Breast epithelium (tissue), 4 donors: ENCODE data around the gene HNRNPA3. TPM values are rescaled to one million over a fixed set of nuclear protein-coding genes. Genes with fewer than 3 reads are reported as not detected.

ENCODE experiments used
- DNase-seq, 2 donors: peaks; one replicate each; pipeline ENCODE4 v3.0.0-alpha.2; 2019; ENCODE audit warnings: low spot score in 2 of 2
- H3K27ac ChIP-seq, 2 donors: fragments of 200-600 bp; sonication (generic) in 1 of 2; one replicate each; pipeline ENCODE4 v1.5.1; 2016 to 2019; ENCODE audit warnings: mild to moderate bottlenecking in 1 of 2
- H3K27me3 ChIP-seq, 2 donors: fragments of 200-600 bp; sonication (generic) in 1 of 2; one replicate each; pipeline versions ENCODE4 v1.5.1 to v1.6.0; 2017 to 2019; ENCODE audit warnings: control low read depth in 1 of 2, mild to moderate bottlenecking in 1 of 2
- H3K36me3 ChIP-seq: fragments of 200-600 bp; one replicate; pipeline ENCODE4 v1.5.1; 2019
- H3K4me1 ChIP-seq, 2 donors: fragments of 200-600 bp; sonication (generic); one replicate each; pipeline ENCODE4 v1.5.1; 2016 to 2019; ENCODE audit warnings: control low read depth in 1 of 2
- H3K4me3 ChIP-seq, 3 donors: fragments of 200-600 bp; sonication (generic); 1 replicate in 2 of 3; 2 replicates in 1 of 3; pipeline ENCODE4 v1.5.1; 2016 to 2019; ENCODE audit warnings: mild to moderate bottlenecking in 3 of 3, moderate library complexity in 2 of 3
- H3K9me3 ChIP-seq, 2 donors: fragments of 200-600 bp; sonication (generic) in 1 of 2; one replicate each; pipeline ENCODE4 v1.5.1; 2016 to 2019; ENCODE audit warnings: control low read depth in 1 of 2
- POLR2A ChIP-seq: fragments of 450-650 bp; IDR thresholded peaks from one replicate; pipeline ENCODE4 v1.6.1; 2016; ENCODE audit warnings: antibody characterized with exemption, mild to moderate bottlenecking, moderate library complexity
- POLR2AphosphoS5 ChIP-seq, 3 donors: sonication (generic); formaldehyde crosslinking; IDR thresholded peaks; one replicate each; pipeline ENCODE4 v1.6.1; 2017; ENCODE audit warnings: antibody characterized with exemption in 3 of 3
- intact Hi-C: fragments of 100-400 bp; cut with DNase I; formaldehyde crosslinking; loops from one replicate; pipeline ENCODE4 v1.15.1; 2023; ENCODE audit warnings: low total_unique reads
- total RNA-seq, 3 donors: library from RNA; depleted of rRNA; stranded (reverse); fragments of >200 nt; gene quantifications; one replicate each; pipeline ENCODE4 v1.1.0, GENCODE V29; 2016
- TF ChIP-seq, protein P1 (sequence below), 3 donors: fragments of 450-650 bp; IDR thresholded peaks; one replicate each; pipeline ENCODE4 v1.5.1; 2016 to 2017; ENCODE audit warnings: antibody characterized with exemption in 3 of 3, mild to moderate bottlenecking in 3 of 3, moderate library complexity in 3 of 3

The HNRNPA3 gene
- total RNA-seq, 3 donors from 2014 or later = 60.6 to 100.0 (median 95.9) TPM

DNA sequence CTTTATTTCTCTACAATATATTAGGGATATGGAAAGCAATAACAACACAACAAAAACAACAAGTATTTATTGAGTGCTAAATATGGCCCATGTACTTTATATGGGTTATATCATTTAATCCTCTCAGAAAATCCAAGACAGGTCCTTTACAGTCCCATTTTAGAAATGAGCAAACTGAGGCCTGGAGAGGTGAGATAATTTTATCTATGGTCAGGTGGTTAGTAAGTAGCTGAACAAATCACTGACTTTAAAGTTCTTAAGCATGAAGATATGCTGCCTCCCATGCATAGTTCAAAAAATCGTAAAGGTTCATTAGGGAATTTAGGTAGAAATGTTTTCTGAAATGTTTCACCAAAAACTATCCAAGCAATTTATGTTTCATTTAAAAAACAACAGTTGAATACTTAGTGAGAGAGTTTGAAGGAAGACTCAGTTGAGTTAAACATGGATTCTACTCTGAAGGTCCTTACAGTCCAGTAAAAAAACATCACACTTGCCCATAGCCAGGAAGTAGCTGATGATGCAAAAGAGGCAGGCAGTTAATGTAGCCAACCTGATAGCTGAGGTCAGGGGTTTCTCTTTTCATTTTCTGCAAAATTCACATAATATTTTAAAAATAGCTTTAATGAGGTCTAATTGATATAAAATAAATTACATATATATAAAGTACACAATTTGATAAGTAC lies 59.5 kb downstream of the HNRNPA3 start:
- TF ChIP-seq POLR2A = no peak
- no peak for TF ChIP-seq POLR2AphosphoS5 (IDR thresholded peaks at IDR 0.05)
- TF ChIP-seq, protein P1, sequence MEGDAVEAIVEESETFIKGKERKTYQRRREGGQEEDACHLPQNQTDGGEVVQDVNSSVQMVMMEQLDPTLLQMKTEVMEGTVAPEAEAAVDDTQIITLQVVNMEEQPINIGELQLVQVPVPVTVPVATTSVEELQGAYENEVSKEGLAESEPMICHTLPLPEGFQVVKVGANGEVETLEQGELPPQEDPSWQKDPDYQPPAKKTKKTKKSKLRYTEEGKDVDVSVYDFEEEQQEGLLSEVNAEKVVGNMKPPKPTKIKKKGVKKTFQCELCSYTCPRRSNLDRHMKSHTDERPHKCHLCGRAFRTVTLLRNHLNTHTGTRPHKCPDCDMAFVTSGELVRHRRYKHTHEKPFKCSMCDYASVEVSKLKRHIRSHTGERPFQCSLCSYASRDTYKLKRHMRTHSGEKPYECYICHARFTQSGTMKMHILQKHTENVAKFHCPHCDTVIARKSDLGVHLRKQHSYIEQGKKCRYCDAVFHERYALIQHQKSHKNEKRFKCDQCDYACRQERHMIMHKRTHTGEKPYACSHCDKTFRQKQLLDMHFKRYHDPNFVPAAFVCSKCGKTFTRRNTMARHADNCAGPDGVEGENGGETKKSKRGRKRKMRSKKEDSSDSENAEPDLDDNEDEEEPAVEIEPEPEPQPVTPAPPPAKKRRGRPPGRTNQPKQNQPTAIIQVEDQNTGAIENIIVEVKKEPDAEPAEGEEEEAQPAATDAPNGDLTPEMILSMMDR (IDR thresholded peaks at IDR 0.05) = no peak
- H3K9me3 ChIP-seq = no peaks in the 10 kb centered on the region
- H3K4me3 ChIP-seq = no peak overlapping the region
- intact Hi-C loops = no loop called here
- DNase-seq = no peak
- H3K27ac ChIP-seq = no peak overlapping the region
- no peaks in the 10 kb centered on the region for H3K4me1 ChIP-seq
- no peaks in the 10 kb centered on the region for H3K36me3 ChIP-seq
- no peaks in the 10 kb centered on the region for H3K27me3 ChIP-seq

DNA sequence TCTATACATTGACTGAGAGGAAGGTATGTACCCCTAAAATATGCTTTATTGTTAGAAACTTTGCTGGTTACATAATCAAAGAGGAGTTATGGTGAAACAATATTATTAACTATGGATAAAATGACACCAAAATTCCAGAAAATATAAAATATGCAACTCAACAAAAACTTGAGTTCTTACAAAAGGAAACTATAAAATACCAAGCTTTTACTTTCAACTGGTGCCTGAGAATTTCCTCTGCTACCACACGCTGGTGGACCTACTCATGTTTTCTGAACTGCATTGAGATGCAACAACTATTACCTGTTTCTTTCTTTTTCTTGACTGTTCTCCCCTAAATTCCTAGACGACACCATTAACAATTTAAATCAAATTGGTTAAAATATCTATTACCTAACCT lies 60.2 kb downstream of the HNRNPA3 start:
- H3K36me3 ChIP-seq = no peaks in the 10 kb centered on the region

DNA sequence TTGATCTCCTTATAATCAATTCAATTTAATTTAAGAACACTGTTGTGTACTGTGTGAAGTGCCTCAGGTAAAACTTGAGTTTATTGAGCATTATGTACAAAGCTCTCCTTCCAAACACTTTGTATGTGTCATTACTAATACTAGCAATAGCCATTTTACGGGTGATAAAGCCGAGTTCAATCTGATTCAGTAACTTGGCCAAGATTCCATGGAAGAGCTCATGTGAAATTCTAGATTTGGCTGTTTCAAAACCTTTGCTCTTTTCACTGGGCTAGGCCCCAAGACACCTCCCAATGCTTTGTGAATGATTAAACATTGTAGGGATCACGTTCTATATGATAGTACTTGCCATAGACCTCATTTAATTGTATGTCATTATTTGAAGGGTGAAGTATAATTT lies 60.8 kb downstream of the HNRNPA3 start:
- TF ChIP-seq POLR2AphosphoS5 (IDR thresholded peaks at IDR 0.05) = no peak
- TF ChIP-seq POLR2A = no peak
- TF ChIP-seq, protein P1 (IDR thresholded peaks at IDR 0.05) = no peak
- Histone ChIP-seq H3K9me3 (no peaks in the 10 kb centered on the region), H3K4me3 (no peak overlapping the region), H3K36me3 (no peaks in the 10 kb centered on the region), H3K27me3 (no peaks in the 10 kb centered on the region), H3K4me1 (no peaks in the 10 kb centered on the region), H3K27ac (peak overlapping the region in 1 of 2 donors; percentile 3)
- no peak for DNase-seq
- intact Hi-C loops = no loop called here

More for the DNA sequence above, 60.2 kb downstream of the HNRNPA3 start:
- Histone ChIP-seq H3K27me3 (no peaks in the 10 kb centered on the region), H3K4me1 (no peaks in the 10 kb centered on the region), H3K4me3 (no peak overlapping the region), H3K27ac (no peak overlapping the region), H3K9me3 (no peaks in the 10 kb centered on the region)
- DNase-seq = no peak
- intact Hi-C loops = no loop called here
- TF ChIP-seq, protein P1 (IDR thresholded peaks at IDR 0.05) = no peak
- TF ChIP-seq POLR2A = no peak
- no peak for TF ChIP-seq POLR2AphosphoS5 (IDR thresholded peaks at IDR 0.05)

Other genes with a start within 250 kb of the HNRNPA3 start
- gene NFE2L2, start 51.9 kb downstream of the HNRNPA3 start, total RNA-seq = 100 to 1,000 TPM in 2 of 3 donors, 10 to 100 TPM in 1; 63.8 to 133 (median 124) TPM
- gene AGPS, start 180.0 kb downstream of the HNRNPA3 start, total RNA-seq = 10 to 100 TPM; 28.2 to 30.6 (median 28.5) TPM